ENCODE data around the gene ZNF488.
A peak's percentile ranks its signal among the peaks of the same experiment; 100 is the strongest.

The ZNF488 gene

DNA sequence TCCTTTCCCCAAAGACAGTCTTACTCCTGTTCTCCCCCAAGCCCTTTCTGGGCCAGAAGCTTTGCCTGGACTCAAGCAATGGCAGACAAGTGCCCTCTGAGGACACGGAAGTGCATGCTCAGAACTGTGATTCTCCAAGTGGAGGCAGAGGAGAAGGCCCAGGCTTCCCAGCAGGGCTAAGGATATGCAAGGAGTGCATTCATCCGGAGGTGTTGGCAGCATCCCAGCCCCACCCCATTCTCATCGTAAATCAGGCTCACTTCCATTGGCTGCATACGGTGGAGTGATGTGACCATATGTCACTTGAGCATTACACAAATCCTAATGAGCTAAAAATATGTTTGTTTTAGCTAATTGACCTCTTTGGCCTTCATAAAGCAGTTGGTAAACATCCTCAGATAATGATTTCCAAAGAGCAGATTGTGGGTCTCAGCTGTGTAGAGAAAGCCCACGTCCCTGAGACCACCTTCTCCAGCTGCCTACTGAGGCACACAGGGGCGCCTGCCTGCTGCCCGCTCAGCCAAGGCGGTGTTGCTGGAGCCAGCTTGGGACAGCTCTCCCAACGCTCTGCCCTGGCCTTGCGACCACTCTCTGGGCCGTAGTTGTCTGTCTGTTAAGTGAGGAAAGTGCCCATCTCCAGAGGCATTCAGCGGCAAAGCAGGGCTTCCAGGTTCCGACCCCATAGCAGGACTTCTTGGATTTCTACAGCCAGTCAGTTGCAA lies 37.4 kb downstream of the ZNF488 start:
- DNase-seq, result no peak

DNA sequence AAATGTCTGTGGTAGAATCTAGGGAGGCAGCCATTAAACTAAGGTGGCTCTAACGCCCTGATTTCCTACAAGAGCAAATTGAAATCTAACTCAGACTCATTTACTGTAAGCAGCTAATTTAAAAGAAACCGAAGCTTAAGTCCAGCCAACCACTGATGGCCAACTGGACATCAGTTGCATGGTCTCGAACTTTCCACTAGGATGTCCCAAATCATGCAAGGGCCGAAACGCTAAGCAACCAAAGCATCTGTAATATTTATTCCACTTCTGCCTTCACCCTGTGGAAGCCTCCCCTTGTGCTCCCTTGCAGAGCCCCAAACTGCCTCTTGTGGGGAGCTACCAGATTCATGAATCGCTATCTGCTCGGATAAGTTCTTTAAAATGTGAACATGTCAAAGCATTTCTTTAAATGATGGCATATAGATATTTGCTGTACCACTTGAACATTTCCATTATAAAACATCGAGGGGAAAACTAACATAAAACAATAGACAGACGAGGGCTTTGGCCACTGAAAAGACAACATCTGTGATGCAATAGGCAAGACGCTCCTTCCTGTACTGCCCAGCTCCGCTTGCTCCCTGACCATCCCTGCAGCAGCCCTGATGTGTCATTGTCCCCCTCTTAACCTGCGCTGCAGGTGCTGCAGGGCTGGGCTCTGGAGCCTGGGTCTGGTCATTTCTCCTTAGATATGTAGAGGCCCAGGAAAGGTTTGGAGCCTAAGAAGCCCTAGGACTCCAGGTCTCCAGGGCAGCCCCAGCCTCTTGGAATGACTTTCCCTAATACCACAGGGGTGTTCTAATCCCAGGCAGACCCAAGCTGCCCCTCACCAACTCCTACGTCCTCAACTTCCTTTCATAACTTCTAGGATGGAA lies 38.9 kb downstream of the ZNF488 start:
- DNase-seq, result no peak

DNA sequence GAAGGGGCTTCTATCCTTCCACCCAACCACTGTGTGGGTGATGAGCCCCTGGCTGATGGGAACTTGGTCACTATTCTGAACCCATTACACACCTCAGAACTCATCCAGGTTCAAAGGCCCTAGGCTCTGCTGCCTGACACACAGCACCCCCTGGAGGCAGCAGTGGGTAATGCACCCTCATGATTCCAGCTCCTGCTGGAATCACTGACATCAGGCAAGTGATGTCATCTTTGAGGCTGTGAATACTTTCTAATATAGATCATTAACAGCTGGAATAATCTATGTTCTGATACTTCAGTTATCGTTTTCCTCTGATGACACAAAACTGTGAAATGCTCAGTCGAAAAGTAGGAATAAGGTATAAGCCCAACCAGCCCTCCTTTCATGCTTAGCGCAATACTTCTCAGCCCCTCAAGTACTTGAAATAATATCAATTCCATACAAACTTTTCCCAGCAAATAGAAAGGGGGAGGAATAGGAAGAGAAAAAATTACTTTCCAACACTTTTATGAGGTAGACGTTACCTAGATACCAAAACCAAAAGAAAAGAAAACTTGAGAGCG lies 43.4 kb downstream of the ZNF488 start:
- peak; percentile 43 for DNase-seq

DNA sequence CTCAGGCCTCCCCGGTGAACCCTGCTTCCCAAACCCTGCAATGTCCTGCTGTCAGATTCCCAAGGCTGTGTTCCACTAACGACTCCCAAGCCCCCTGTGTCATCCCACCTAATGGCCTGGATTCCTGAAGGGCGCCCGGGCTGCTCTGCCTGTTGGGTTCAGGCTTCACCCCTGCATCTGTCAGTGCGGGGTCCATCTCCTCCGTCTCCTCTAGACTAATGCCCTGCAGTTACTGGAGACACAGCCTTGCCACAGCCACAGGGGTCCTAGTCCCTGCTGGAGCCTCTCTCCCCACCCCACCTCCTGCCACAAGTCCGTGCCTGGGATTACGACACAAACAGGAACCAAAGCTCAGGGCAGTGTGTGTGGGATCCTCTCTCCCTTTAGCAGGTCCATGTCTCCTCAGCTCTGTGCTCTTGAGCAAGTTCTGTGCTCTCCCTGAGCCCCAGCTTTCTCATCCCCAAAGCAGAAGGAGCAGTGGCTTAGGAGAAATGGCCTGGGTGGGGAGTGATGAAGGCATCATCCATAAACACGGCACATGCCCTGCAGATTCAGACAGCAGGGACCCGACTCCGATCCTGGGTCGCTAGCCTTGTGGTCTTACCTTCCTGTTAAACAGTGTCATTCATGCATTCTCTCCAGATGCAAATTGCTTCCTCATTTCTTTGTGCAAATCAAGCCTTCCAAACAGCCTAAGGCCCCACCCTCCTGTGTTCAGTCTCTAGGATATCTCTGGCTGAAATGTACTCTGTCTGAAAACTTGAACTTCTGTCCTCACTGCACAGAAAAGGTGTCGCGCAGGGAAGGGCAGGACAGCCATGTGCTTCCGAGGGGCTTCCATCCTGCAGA lies 44.1 kb downstream of the ZNF488 start:
- no peak for DNase-seq

DNA sequence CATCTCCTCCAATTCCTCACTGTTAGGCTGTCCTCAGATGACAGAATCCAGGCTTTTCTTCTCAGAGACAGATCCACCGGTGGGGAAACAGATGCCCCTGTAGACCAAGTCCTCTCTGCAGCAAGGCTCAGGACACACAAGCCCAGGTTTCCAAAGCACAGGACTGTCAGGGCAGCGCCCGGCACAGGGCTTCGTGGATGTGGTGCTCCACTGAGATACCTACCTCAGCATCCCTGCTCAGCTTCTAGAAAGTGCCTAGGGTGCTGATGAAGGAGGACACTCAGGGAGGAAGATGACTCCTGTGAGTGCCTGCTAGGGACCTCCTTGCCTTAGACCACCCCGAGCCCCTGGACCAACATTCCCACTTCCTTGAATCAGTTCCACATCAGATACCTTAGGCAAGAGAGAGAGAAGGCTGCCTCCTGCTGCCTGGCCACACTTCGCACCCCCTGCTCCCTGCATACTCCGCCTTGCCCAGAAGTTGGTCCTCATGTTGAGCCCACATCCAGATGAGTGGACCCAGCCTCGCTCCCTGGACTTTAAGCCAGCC lies 44.8 kb downstream of the ZNF488 start:
- DNase-seq, result no peak

DNA sequence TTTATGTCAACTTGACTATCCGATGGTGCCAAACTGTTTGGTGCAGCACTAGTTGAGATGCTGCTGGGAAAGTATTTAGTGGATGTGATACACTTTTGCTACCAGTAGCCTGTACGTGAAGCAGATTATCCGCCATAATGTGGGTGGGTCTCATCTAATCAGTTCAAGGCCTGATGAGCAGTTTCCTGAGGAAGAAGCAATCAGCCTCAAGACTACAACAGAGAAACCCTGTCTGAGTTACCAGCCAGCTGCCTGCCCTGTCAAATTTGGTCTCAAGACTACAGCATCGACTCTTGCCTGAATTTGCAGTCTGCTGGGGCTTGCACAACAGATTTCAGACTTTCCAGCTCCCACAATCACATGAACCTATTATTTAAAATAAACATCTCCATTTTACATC lies 46.8 kb downstream of the ZNF488 start:
- no peak for DNase-seq

DNA sequence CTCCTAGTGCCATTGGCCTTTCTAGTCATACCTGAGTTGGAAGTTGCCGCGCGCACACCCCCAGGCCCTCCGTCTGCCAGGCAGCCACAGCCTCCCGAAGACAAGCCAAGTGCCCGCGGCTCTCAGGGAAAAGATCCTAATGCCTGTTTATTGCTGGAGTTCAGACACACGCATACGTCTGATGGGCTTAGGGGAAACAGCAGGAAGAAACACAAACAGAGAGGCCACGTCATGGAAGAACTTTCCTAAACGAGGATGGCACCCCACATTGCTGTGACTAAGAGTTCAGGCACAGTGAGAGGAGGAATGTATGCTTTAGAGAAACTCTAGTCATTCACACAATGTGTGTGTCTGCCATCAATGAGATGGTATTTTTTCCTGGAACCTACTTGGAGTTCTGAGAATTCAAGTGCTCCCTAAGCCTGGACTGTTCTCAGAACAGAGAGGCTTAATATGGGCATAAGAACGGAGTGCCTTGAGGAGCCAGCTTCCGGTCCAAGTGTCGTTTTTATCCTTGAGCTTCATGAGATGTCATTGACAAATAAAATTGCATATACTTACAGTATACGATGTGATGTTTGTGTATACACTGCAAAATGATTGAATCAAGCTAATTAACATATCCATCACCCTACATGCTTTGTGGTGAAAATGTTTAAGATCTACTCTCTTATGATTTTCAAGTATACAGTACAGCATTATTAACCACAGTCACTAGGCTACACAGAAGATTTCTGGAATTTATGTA lies 47.5 kb downstream of the ZNF488 start:
- DNase-seq, result no peak

DNA sequence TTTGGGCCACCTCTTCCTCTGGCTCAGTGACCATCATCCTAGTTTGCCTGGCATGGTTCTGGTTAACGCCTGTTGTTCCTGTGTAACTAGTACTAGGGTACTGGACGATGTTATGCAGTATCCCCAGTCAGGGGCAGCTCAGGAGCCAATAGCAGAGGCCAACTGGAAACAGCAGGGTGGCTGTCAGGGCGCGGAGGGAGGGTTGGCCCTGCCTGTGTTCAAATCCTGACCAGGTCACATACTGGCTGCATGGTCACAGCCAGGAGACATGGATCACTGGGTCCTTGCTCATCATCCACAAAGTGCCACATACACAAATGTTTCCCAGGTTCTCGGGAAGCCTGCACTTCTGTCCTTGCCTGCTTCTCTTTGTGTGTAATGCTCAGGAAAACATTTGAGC lies 48.2 kb downstream of the ZNF488 start:
- DNase-seq, result no peak

DNA sequence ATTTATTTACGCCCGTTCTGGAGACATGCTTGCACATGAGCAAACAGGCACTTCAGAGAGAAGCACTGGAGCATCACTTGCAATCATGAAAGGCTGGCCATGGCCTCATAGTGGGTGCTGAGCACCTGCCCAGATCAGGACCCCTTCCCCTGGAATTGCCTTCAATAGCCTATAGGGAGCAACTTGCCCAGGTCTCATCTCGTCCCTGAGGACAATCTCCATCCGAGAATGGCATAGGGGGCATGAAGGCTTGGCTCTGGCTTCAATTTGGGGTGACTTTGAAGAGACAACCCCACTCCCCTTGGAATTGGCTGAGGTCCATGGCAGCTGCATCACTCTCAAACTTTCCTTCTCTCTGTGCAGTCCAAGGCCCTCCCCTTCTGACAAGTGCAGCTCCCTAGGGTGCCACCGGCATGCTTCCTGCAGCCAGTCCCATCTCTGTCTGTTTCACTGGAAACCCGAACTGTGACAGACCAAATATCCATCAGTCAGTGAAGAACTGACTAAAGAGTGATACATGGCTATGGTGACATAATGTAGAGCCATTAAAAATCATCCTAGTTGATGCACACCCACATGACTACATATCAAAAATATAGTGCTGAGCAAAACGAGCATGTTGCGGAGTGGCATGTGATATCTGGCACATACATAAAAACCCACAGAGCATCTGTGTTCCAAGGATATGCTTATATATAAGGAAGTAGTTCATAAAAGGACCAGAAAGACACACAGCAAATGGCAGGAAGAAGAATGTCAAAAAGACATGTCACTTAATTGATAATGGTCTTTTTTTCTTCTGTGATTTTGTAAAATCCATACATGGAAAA lies 49.4 kb downstream of the ZNF488 start:
- no peak for DNase-seq

DNA sequence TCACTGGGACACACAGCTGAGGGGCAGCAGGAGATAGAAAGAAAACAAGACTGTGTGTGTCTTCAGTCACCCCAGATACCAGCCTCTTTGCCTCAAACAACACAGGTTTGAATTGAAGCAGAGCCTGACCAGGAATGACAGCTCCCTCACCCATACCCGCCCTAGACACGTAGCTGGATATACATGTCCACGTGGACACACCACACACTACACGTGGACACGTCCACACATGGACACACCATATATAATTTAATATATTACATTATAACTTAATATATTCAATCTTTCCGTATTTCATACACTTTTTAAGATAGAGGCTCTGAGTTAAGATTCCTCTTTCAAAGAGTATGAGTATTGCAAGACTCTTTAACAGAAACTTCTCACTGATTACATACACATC lies 50.6 kb downstream of the ZNF488 start:
- DNase-seq, result no peak

DNA sequence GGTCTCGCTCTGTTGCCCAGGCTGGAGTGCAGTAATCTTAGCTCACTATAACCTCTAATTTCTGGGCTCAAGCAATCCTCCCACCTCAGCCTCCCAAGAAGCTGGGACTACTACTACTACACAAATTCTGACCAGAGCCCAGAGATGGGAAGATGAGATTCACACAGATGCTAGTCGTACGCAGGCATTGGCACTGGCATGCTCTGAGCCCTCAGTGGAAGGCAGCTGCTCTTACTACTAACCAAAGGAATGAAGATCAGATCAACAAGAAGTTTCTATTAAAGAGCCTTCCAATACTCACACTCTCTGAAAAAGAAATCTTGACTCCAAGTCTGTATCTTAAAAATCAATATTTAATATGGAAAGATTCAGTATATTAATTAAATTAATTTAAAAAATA lies 51.1 kb downstream of the ZNF488 start:
- DNase-seq, result no peak

DNA sequence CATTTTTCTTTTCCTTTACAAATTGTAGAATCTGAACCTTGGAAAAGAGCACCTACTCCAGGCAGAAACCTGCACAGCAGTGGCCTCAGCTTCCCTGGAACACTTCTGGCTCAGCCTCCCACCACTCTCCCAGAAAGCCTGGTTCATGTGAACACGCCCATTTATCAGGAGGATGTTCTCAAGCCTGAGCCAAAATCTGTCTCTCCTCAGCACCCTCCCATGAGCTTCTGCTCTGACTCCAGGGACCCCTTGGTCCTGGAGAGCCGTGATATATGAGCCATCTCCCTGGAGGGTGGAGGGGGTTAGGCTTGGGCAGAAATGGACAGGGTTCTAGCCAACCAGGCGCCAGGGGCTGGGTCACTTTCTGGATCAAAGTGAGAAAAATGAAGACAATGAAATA lies 51.7 kb downstream of the ZNF488 start:
- no peak for DNase-seq

DNA sequence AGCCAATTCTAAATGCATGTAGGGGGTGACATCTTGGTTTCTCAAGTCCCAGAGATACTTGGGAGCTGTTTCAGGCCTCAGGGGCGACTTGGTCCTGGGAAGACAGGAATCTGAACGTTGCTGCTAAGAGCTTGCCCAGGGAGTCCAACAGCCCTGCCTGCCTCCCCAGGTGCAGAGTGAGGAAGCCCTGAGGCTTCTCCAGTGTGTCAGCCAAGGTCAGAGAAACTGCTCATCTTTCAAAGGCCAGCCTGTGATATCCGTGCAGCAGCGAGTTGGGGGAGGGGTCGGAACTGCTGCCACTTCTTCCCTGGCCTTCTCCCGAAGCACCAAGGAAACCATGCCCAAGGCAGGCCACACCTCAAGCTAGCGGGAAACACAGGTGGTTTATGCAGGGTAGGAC lies 52.1 kb downstream of the ZNF488 start:
- no peak for DNase-seq

DNA sequence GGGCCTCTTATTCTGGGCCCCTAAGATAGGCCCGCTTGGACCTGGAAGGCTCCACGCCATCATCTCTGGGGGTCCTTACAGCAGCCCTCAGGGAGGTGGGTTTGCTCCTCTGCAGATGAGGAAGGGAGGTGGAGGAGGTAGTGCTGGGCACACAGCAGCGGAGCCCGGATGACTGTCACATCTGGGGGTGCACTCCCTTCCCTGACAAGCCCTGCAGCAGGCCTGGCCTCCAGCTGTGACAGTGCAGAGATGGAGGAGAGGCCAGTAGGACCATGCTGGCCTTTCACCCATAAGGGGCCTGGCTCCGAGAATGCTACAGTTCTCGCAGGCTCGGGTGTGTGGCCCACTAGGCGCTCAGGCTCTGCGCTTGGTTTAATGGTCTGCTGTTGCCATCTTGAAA lies 52.6 kb downstream of the ZNF488 start:
- no peak for DNase-seq

DNA sequence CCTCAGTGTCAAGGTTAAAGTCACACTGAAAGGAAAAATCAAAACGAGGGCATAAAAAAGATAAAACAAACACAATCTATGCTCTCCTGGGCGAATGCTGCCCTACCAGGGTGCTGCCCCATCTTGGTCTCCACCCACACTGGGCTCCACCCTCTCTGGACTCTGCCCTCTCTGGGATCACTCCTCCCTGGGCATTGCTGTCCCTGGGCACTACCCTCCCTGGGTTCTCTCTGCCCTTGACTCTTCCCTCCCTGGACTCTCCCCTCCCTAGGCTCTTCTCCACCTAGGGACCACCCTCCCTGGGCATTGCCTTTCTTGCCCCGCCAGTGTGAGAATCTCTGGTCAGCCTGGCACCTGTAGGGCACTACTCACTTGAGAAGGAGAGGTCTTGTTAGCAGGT lies 53.3 kb downstream of the ZNF488 start:
- DNase-seq, result no peak

DNA sequence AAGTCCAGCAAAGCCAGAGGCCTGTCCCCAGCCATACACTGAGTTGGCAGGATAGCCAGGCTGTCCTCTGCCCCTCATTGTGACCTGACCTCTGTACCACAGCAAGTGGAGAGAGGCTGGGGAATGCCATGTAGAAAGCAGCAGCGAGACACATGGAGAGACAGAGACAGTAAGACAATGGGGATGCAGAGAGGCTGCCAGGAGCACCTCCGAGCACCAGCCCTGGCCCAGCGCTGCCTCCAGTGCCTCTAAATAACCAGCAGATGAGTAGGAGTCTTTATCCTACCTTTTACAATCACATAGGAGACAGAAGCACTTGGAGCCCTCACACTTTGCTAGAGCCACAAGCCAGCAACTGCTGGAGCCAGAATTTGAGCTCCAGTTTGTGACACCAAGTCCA lies 53.7 kb downstream of the ZNF488 start:
- DNase-seq, result no peak

DNA sequence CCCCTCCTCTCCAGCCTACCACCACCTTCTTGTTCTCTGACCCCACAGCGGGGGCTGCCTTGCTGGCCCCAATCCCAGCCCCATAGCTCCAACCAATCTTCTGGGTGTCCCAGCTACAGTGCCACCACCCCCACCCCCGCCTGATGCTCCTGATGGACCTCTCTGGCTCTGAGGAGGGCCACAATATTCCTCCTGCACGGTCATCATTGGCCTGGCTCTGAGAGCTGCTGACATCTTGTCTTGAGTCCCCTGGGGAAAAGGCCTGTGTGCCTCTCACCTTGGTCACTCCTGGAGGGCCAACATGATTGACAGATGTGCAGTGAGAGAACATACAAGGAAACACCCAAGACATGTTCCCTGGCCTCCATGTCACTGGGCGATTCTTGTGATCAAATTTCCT lies 54.2 kb downstream of the ZNF488 start:
- no peak for DNase-seq

DNA sequence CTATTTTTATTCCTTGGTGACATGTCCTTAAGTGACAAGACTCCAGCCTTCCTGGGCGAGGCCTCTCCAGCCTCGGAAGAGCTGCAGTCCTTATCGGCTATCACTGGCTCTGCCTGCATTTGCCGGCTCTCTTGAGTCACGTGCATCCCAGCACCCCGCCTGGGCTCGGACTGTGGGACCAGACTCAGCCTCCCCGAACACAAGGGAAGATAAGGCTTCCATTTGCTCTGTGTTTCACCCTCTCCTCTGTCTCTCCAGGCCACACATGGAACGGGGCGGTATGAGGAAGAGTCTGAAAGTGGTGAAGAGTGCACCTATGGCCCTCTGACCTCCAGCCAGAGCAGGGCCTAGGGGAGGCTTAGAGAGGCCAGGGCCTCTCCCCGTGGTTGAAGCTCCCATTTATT lies 57.2 kb downstream of the ZNF488 start:
- DNase-seq, result no peak

DNA sequence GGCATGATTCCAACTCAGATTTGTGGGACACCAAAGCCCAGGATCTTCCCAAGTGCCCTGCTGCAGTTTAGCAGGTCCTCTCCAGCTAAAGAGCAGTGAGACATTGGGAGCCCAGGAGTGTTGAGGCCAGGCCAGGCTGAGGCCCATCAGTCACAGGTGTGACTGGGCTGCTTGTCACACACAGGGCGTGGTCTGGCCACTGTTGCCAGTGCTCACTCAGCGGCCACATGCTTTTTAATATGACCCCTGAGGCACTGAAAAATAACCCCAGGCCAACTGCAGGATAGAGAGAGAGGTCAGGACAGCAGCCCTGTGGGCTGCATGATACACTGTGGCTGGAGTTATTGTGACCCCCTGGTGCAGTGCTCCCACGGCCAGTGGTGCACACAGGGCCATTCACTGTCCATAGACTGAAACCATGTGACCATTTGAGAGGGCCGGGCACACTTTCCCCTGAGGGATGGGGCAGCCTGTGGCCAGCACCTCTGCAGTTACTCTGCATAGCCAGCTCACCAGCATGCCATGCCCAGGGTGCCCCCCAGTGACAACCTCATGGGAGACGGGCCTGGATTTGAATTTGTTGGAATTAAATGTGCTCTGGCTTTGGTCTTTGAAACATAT lies 57.7 kb downstream of the ZNF488 start:
- DNase-seq, result no peak

Data from stimulated activated naive CD4-positive, alpha-beta T cell treated with Interleukin-2 at 50 U/mL for 16 hours (primary cell).